Ishikawa (cell line): ENCODE measurements around the gene NCBP1.

Source experiments
- CEBPB ChIP-seq: IDR thresholded peaks from 2 replicates; pipeline ENCODE4 v1.6.1; 2012
- CREB1 ChIP-seq: IDR thresholded peaks from 2 replicates; pipeline ENCODE4 v1.6.1; 2012; ENCODE audit warnings: low read depth
- EGR1 ChIP-seq: IDR thresholded peaks from 2 replicates; pipeline ENCODE4 v1.6.1; 2012
- EP300 ChIP-seq: IDR thresholded peaks from 2 replicates; pipeline ENCODE4 v1.6.1; 2012; ENCODE audit warnings: borderline replicate concordance
- FOXM1 ChIP-seq: IDR thresholded peaks from 2 replicates; pipeline ENCODE4 v1.6.1; 2012; ENCODE audit warnings: low read depth, borderline replicate concordance
- NFIC ChIP-seq: IDR thresholded peaks from 2 replicates; pipeline ENCODE4 v1.6.1; 2012
- RAD21 ChIP-seq: IDR thresholded peaks from 2 replicates; pipeline ENCODE4 v1.6.1; 2012; ENCODE audit warnings: low read depth
- REST ChIP-seq: IDR thresholded peaks from 2 replicates; pipeline ENCODE4 v1.6.1; 2012; ENCODE audit warnings: low read depth, mild to moderate bottlenecking
- TAF1 ChIP-seq: IDR thresholded peaks from 2 replicates; pipeline ENCODE4 v1.6.1; 2012; ENCODE audit warnings: low read depth, mild to moderate bottlenecking
- TCF12 ChIP-seq: IDR thresholded peaks from 2 replicates; pipeline ENCODE4 v1.6.1; 2012; ENCODE audit warnings: low read depth
- TEAD4 ChIP-seq: IDR thresholded peaks from 2 replicates; pipeline ENCODE4 v1.6.1; 2012
- USF1 ChIP-seq: IDR thresholded peaks from 2 replicates; pipeline ENCODE4 v1.6.1; 2012
- YY1 ChIP-seq: IDR thresholded peaks from 2 replicates; pipeline ENCODE4 v1.6.1; 2012; ENCODE audit warnings: low read depth
- ZBTB7A ChIP-seq: IDR thresholded peaks from 2 replicates; pipeline ENCODE4 v1.6.1; 2012; ENCODE audit warnings: low read depth
- TF ChIP-seq, protein P1 (sequence below): IDR thresholded peaks from 2 replicates; pipeline ENCODE4 v1.6.1; 2012

The NCBP1 gene

GRCh38 chr9:97628668-97629067 lies 5.0 kb upstream of the NCBP1 start:
- TF ChIP-seq YY1 = no peak
- TF ChIP-seq CREB1 = no peak
- no peak for TF ChIP-seq CEBPB
- no peak for TF ChIP-seq REST
- TF ChIP-seq FOXM1 = no peak
- no peak for TF ChIP-seq USF1
- no peak for TF ChIP-seq EGR1
- no peak for TF ChIP-seq NFIC
- no peak for TF ChIP-seq RAD21
- TF ChIP-seq TCF12 = no peak
- no peak for TF ChIP-seq TAF1
- no peak for TF ChIP-seq ZBTB7A
- TF ChIP-seq, protein P1, sequence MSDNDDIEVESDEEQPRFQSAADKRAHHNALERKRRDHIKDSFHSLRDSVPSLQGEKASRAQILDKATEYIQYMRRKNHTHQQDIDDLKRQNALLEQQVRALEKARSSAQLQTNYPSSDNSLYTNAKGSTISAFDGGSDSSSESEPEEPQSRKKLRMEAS = no peak
- TF ChIP-seq EP300 = no peak
- no peak for TF ChIP-seq TEAD4

DNA sequence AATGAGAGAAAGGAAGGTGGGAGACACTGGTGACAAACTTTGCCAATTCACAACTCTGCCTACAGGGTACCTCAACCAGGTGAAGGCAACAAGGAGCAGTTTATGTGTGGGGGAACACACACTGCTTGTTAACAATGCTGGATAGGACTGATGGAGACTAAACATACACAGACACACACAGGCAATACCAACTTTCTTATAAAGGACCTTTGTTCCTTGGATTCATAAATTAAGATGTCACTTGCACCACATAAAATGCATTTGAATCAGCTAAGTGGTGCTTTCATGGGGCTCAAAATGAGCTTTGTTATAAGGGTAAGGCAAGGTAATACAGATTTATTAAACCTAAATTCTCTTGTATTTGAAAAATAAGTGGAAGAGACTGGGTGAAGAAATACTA lies 4.5 kb upstream of the NCBP1 start:
- TF ChIP-seq, protein P1 = no peak
- TF ChIP-seq RAD21 (no peak), TCF12 (no peak), CREB1 (no peak), USF1 (no peak), YY1 (no peak), TEAD4 (no peak)

GRCh38 chr9:97630591-97630990 lies 3.0 kb upstream of the NCBP1 start:
- TF ChIP-seq CEBPB = no peak
- no peak for TF ChIP-seq NFIC
- no peak for TF ChIP-seq REST
- no peak for TF ChIP-seq YY1
- no peak for TF ChIP-seq ZBTB7A
- TF ChIP-seq USF1 = no peak
- TF ChIP-seq FOXM1 = no peak
- TF ChIP-seq EP300 = no peak
- TF ChIP-seq TCF12 = no peak
- TF ChIP-seq TAF1 = no peak

GRCh38 chr9:97632248-97632984 lies 1.2 kb upstream of the NCBP1 start:
- TF ChIP-seq ZBTB7A (no peak), TAF1 (no peak), USF1 (no peak), CEBPB (no peak), YY1 (no peak), NFIC (no peak), FOXM1 (no peak), REST (no peak), EGR1 (no peak), EP300 (no peak), TEAD4 (no peak), CREB1 (no peak; the same call in 1 of the 2 replicates), RAD21 (no peak), TCF12 (no peak)
- TF ChIP-seq, protein P1 = no peak
